ENCODE results near the gene ALG9.

DNA sequence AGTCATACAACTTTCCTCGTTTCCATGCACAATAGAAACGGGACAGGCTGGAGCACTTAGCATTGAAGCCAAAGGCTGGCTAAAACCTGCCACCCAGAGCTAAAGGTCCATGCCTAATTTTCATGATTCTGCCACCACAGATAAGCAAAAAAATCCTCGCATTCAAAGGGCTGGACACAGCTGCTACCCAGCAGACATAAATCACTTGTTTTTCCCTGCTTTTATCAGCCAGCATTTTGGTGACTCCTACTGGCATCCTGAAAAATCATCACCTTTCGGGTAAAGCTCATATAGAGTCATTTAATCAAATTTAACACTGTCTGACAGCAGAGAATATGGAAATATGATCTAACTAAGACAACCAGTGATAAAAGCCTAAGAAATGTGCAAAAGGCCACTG, 37.9 kb downstream of the ALG9 start:
- TF ChIP-seq, protein P1, sequence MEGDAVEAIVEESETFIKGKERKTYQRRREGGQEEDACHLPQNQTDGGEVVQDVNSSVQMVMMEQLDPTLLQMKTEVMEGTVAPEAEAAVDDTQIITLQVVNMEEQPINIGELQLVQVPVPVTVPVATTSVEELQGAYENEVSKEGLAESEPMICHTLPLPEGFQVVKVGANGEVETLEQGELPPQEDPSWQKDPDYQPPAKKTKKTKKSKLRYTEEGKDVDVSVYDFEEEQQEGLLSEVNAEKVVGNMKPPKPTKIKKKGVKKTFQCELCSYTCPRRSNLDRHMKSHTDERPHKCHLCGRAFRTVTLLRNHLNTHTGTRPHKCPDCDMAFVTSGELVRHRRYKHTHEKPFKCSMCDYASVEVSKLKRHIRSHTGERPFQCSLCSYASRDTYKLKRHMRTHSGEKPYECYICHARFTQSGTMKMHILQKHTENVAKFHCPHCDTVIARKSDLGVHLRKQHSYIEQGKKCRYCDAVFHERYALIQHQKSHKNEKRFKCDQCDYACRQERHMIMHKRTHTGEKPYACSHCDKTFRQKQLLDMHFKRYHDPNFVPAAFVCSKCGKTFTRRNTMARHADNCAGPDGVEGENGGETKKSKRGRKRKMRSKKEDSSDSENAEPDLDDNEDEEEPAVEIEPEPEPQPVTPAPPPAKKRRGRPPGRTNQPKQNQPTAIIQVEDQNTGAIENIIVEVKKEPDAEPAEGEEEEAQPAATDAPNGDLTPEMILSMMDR (IDR thresholded peaks at IDR 0.05): no peak
- TF ChIP-seq POLR2A (IDR thresholded peaks at IDR 0.05): no peak

Measured in ovary (tissue), 3 donors.